ENCODE data around the gene TMEM165.

Gene TMEM165

GRCh38 chr4:55396308-55397125 is 760 bp downstream of the TMEM165 start:
- ATAC-seq (ENCODE audit: low read depth) = peak; percentile 26; the same call in 2 of the 3 replicates
- H3K4me3 ChIP-seq (ENCODE audit: severe bottlenecking) = peak overlapping the region; percentile 88

GRCh38 chr4:55397126-55397436 is 1.3 kb downstream of the TMEM165 start:
- Histone ChIP-seq H3K4me3 (ENCODE audit: severe bottlenecking) (peak overlapping the region; percentile 88), H3K27me3 (ENCODE audit: insufficient read depth, poor library complexity, severe bottlenecking) (no peaks in the 10 kb centered on the region), H3K4me1 (ENCODE audit: insufficient read depth, poor library complexity, severe bottlenecking) (peaks cover 15% of the 10 kb centered on the region), H3K27ac (ENCODE audit: poor library complexity, severe bottlenecking) (peak overlapping the region; percentile 82), H3K9me3 (ENCODE audit: severe bottlenecking) (peaks cover 2% of the 10 kb centered on the region), H3K36me3 (ENCODE audit: low read depth) (peaks cover 43% of the 10 kb centered on the region)
- no peak for TF ChIP-seq CTCF (IDR thresholded peaks at IDR 0.05; ENCODE audit: poor library complexity, severe bottlenecking)
- no peak for ATAC-seq (ENCODE audit: low read depth)
- no peak for DNase-seq (ENCODE audit: low spot score)

More at GRCh38 chr4:55396308-55397125, 760 bp downstream of the TMEM165 start:
- Histone ChIP-seq H3K27ac (ENCODE audit: poor library complexity, severe bottlenecking) (peak overlapping the region; percentile 82), H3K27me3 (ENCODE audit: insufficient read depth, poor library complexity, severe bottlenecking) (no peaks in the 10 kb centered on the region), H3K4me1 (ENCODE audit: insufficient read depth, poor library complexity, severe bottlenecking) (peaks cover 15% of the 10 kb centered on the region), H3K36me3 (ENCODE audit: low read depth) (peaks cover 41% of the 10 kb centered on the region), H3K9me3 (ENCODE audit: severe bottlenecking) (peaks cover 2% of the 10 kb centered on the region)
- TF ChIP-seq CTCF (IDR thresholded peaks at IDR 0.05; ENCODE audit: poor library complexity, severe bottlenecking) = no peak
- DNase-seq (ENCODE audit: low spot score) = no peak

GRCh38 chr4:55397520-55398321 is 2.0 kb downstream of the TMEM165 start:
- H3K27me3 ChIP-seq (ENCODE audit: insufficient read depth, poor library complexity, severe bottlenecking) = no peaks in the 10 kb centered on the region
- no peak for TF ChIP-seq CTCF (IDR thresholded peaks at IDR 0.05; ENCODE audit: poor library complexity, severe bottlenecking)
- peaks cover 2% of the 10 kb centered on the region for H3K9me3 ChIP-seq (ENCODE audit: severe bottlenecking)
- peak overlapping the region; percentile 88 for H3K4me3 ChIP-seq (ENCODE audit: severe bottlenecking)
- ATAC-seq (ENCODE audit: low read depth) = no peak
- DNase-seq (ENCODE audit: low spot score) = no peak
- H3K4me1 ChIP-seq (ENCODE audit: insufficient read depth, poor library complexity, severe bottlenecking) = peaks cover 15% of the 10 kb centered on the region
- H3K27ac ChIP-seq (ENCODE audit: poor library complexity, severe bottlenecking) = peak overlapping the region; percentile 82
- H3K36me3 ChIP-seq (ENCODE audit: low read depth) = peaks cover 43% of the 10 kb centered on the region

GRCh38 chr4:55398461-55398860 is 2.7 kb downstream of the TMEM165 start:
- no peak for ATAC-seq (ENCODE audit: low read depth)
- peak overlapping the region; percentile 88 for H3K4me3 ChIP-seq (ENCODE audit: severe bottlenecking)
- H3K9me3 ChIP-seq (ENCODE audit: severe bottlenecking) = peaks cover 2% of the 10 kb centered on the region
- no peak for TF ChIP-seq CTCF (IDR thresholded peaks at IDR 0.05; ENCODE audit: poor library complexity, severe bottlenecking)
- H3K36me3 ChIP-seq (ENCODE audit: low read depth) = peaks cover 51% of the 10 kb centered on the region
- H3K27me3 ChIP-seq (ENCODE audit: insufficient read depth, poor library complexity, severe bottlenecking) = no peaks in the 10 kb centered on the region
- DNase-seq (ENCODE audit: low spot score) = no peak
- peaks cover 15% of the 10 kb centered on the region for H3K4me1 ChIP-seq (ENCODE audit: insufficient read depth, poor library complexity, severe bottlenecking)
- peak overlapping the region; percentile 82 for H3K27ac ChIP-seq (ENCODE audit: poor library complexity, severe bottlenecking)
